Suppressor macrophage treated with lipopolysaccharide for 1 hour (primary cell): ENCODE measurements around the gene SPTBN4.

ENCODE experiments used
- DNase-seq, 3 donors: peaks; one replicate each; pipeline ENCODE4 v3.0.0-alpha.2; 2020 to 2022

SPTBN4 gene

GRCh38 chr19:40567040-40567749, 100.4 kb downstream of the SPTBN4 start:
- DNase-seq, result peak; percentile 35 to 71 (median 65)

GRCh38 chr19:40567750-40568494, 101.1 kb downstream of the SPTBN4 start:
- peak in 2 of 3 donors; percentile 38 to 46 for DNase-seq

GRCh38 chr19:40570313-40571004, 103.7 kb downstream of the SPTBN4 start:
- DNase-seq, result peak; percentile 99 to 100 (median 100)

- DNase-seq, result no peak
Measured at GRCh38 chr19:40571005-40571318, 104.2 kb downstream of the SPTBN4 start.

GRCh38 chr19:40571831-40572495, 105.2 kb downstream of the SPTBN4 start:
- DNase-seq, result no peak

GRCh38 chr19:40575326-40575725, 108.5 kb downstream of the SPTBN4 start:
- DNase-seq, result no peak

- no peak for DNase-seq
Measured at GRCh38 chr19:40576151-40576584, 109.4 kb downstream of the SPTBN4 start.

- peak; percentile 98 for DNase-seq
Measured at GRCh38 chr19:40576585-40577451, 110.0 kb downstream of the SPTBN4 start, which contains the start of gene SHKBP1. Gene SHKBP1 (plus strand): TSS chr19:40576873. CDS start chr19:40576900, 27 bp downstream.

- DNase-seq, result peak; percentile 80 to 88 (median 87)
Measured at GRCh38 chr19:40578442-40578908, 111.7 kb downstream of the SPTBN4 start.

GRCh38 chr19:40580619-40581018, 113.8 kb downstream of the SPTBN4 start:
- no peak for DNase-seq

- no peak for DNase-seq
Measured at GRCh38 chr19:40581531-40581930, 114.7 kb downstream of the SPTBN4 start.

- DNase-seq, result no peak
Measured at GRCh38 chr19:40582467-40582866, 115.7 kb downstream of the SPTBN4 start.

- DNase-seq, result no peak
Measured at GRCh38 chr19:40583283-40583682, 116.5 kb downstream of the SPTBN4 start.

- no peak for DNase-seq
Measured at GRCh38 chr19:40584007-40584406, 117.2 kb downstream of the SPTBN4 start.

- DNase-seq, result peak; percentile 86 to 93 (median 92)
Measured at GRCh38 chr19:40585241-40585981, 118.6 kb downstream of the SPTBN4 start.

- DNase-seq, result no peak
Measured at GRCh38 chr19:40585982-40586422, 119.2 kb downstream of the SPTBN4 start.

- no peak for DNase-seq
Measured at GRCh38 chr19:40586611-40587010, 119.8 kb downstream of the SPTBN4 start.

GRCh38 chr19:40588110-40588854, 121.5 kb downstream of the SPTBN4 start:
- no peak for DNase-seq

- DNase-seq, result no peak
Measured at GRCh38 chr19:40588926-40589569, 122.2 kb downstream of the SPTBN4 start.
